Measurements from ENCODE around the gene PGM2. TPM values are rescaled to one million over a fixed set of nuclear protein-coding genes. Genes with fewer than 3 reads are reported as not detected.

Gene PGM2
- total RNA-seq, 2 experiments from 2014 or later, result 42.2 to 44.2 TPM

- Mint-ChIP-seq H3K4me3 (no peak overlapping the region), H3K4me1 (peaks cover 12% of the 10 kb centered on the region), H3K9me3 (no peaks in the 10 kb centered on the region), H3K27me3 (peaks cover 5% of the 10 kb centered on the region), H3K27ac (no peak overlapping the region), H3K36me3 (peaks cover 1% of the 10 kb centered on the region)
- DNase-seq (no peak), ATAC-seq (ENCODE audit: low read depth) (no peak)
- POLR2A ChIA-PET, result no interaction called here
Observed at GRCh38 chr4:37882665-37883296, 56.3 kb downstream of the PGM2 start.

- Mint-ChIP-seq H3K4me3 (no peak overlapping the region), H3K9me3 (no peaks in the 10 kb centered on the region), H3K4me1 (peaks cover 14% of the 10 kb centered on the region), H3K27ac (no peak overlapping the region), H3K27me3 (peaks cover 5% of the 10 kb centered on the region), H3K36me3 (peaks cover 1% of the 10 kb centered on the region)
- POLR2A ChIA-PET, result no interaction called here
- ATAC-seq (ENCODE audit: low read depth), result no peak
- DNase-seq, result no peak
Observed at GRCh38 chr4:37884855-37885487, 58.5 kb downstream of the PGM2 start.

- POLR2A ChIA-PET, result no interaction called here
- DNase-seq, result no peak
- Mint-ChIP-seq H3K4me1 (peaks cover 16% of the 10 kb centered on the region), H3K4me3 (no peak overlapping the region), H3K27me3 (peaks cover 5% of the 10 kb centered on the region), H3K9me3 (no peaks in the 10 kb centered on the region), H3K27ac (peak overlapping the region; percentile 8), H3K36me3 (peaks cover 1% of the 10 kb centered on the region)
- ATAC-seq (ENCODE audit: low read depth), result no peak
Observed at GRCh38 chr4:37885496-37885895, 59.0 kb downstream of the PGM2 start.

GRCh38 chr4:37889849-37890800, 63.6 kb downstream of the PGM2 start:
- Mint-ChIP-seq H3K4me3 (peak overlapping the region; percentile 62), H3K36me3 (peaks cover 18% of the 10 kb centered on the region), H3K27ac (peak overlapping the region; percentile 42), H3K9me3 (no peaks in the 10 kb centered on the region), H3K4me1 (peaks cover 30% of the 10 kb centered on the region), H3K27me3 (peaks cover 2% of the 10 kb centered on the region)
- ATAC-seq (ENCODE audit: low read depth) (no peak), DNase-seq (no peak)
- POLR2A ChIA-PET, result interaction anchor here (0.8 to 1.9 kb wide), 3 partner anchors 64 to 242 kb away, joined by 3 to 13 read pairs (median 3); partner anchors contain the start of gene PGM2

GRCh38 chr4:37890801-37891259, 64.3 kb downstream of the PGM2 start, which contains the start of gene TBC1D1:
Gene TBC1D1 (plus strand): TSS chr4:37891084. CDS start chr4:37902096, 11,012 bp downstream.
- Mint-ChIP-seq H3K9me3 (no peaks in the 10 kb centered on the region), H3K36me3 (peaks cover 21% of the 10 kb centered on the region), H3K27me3 (peaks cover 2% of the 10 kb centered on the region), H3K4me3 (peak within 1 kb of the TSS; percentile 91), H3K4me1 (peaks cover 34% of the 10 kb centered on the region), H3K27ac (peak within 1 kb of the TSS; percentile 93)
- DNase-seq (no peak), ATAC-seq (ENCODE audit: low read depth) (peak; percentile 30)
- POLR2A ChIA-PET, result interaction anchor here (0.9 to 1.9 kb wide), 6 partner anchors 10 to 65 kb away, joined by 3 to 13 read pairs (median 4); partner anchors contain the start of gene PGM2

GRCh38 chr4:37891260-37892159, 65.0 kb downstream of the PGM2 start:
- no peaks in the 10 kb centered on the region for H3K27me3 Mint-ChIP-seq
- H3K4me1 Mint-ChIP-seq, result peaks cover 36% of the 10 kb centered on the region
- DNase-seq, result peak; percentile 83
- POLR2A ChIA-PET, result interaction anchor here (0.5 to 1.9 kb wide), 9 partner anchors 10 to 870 kb away, joined by 3 to 13 read pairs (median 4); partner anchors contain the start of gene PGM2
- no peaks in the 10 kb centered on the region for H3K9me3 Mint-ChIP-seq
- peak overlapping the region; percentile 93 for H3K27ac Mint-ChIP-seq
- H3K4me3 Mint-ChIP-seq, result peak overlapping the region; percentile 91
- peaks cover 25% of the 10 kb centered on the region for H3K36me3 Mint-ChIP-seq
- peak; percentile 65 for ATAC-seq (ENCODE audit: low read depth)

GRCh38 chr4:37892641-37893040, 66.2 kb downstream of the PGM2 start:
- H3K4me3 Mint-ChIP-seq, result peak overlapping the region; percentile 91
- peak; percentile 44 for DNase-seq
- peaks cover 41% of the 10 kb centered on the region for H3K4me1 Mint-ChIP-seq
- no peaks in the 10 kb centered on the region for H3K9me3 Mint-ChIP-seq
- peaks cover 26% of the 10 kb centered on the region for H3K36me3 Mint-ChIP-seq
- H3K27ac Mint-ChIP-seq, result peak overlapping the region; percentile 93
- POLR2A ChIA-PET, result interaction anchor here (1.0 to 1.6 kb wide), 3 partner anchors 11 to 85 kb away, joined by 3 to 7 read pairs (median 5); partner anchors contain the start of gene PGM2
- ATAC-seq (ENCODE audit: low read depth), result peak; percentile 42
- no peaks in the 10 kb centered on the region for H3K27me3 Mint-ChIP-seq

GRCh38 chr4:37893164-37893563, 66.7 kb downstream of the PGM2 start:
- H3K4me1 Mint-ChIP-seq, result peaks cover 41% of the 10 kb centered on the region
- POLR2A ChIA-PET, result interaction anchor here (0.7 to 1.0 kb wide), 2 partner anchors 67 to 121 kb away, joined by 3 to 5 read pairs; partner anchors contain the start of gene PGM2
- peaks cover 26% of the 10 kb centered on the region for H3K36me3 Mint-ChIP-seq
- H3K9me3 Mint-ChIP-seq, result no peaks in the 10 kb centered on the region
- peak overlapping the region; percentile 91 for H3K4me3 Mint-ChIP-seq
- ATAC-seq (ENCODE audit: low read depth) (no peak), DNase-seq (no peak)
- peak overlapping the region; percentile 93 for H3K27ac Mint-ChIP-seq
- no peaks in the 10 kb centered on the region for H3K27me3 Mint-ChIP-seq

- Mint-ChIP-seq H3K27me3 (no peaks in the 10 kb centered on the region), H3K4me1 (peaks cover 49% of the 10 kb centered on the region), H3K9me3 (no peaks in the 10 kb centered on the region), H3K27ac (no peak overlapping the region), H3K36me3 (peaks cover 40% of the 10 kb centered on the region), H3K4me3 (no peak overlapping the region)
- POLR2A ChIA-PET, result no interaction called here
- DNase-seq (no peak), ATAC-seq (ENCODE audit: low read depth) (no peak)
Observed at GRCh38 chr4:37895271-37895670, 68.8 kb downstream of the PGM2 start.

GRCh38 chr4:37896206-37896860, 69.8 kb downstream of the PGM2 start:
- DNase-seq (no peak), ATAC-seq (ENCODE audit: low read depth) (no peak)
- H3K9me3 Mint-ChIP-seq, result no peaks in the 10 kb centered on the region
- H3K27me3 Mint-ChIP-seq, result no peaks in the 10 kb centered on the region
- H3K4me3 Mint-ChIP-seq, result no peak overlapping the region
- H3K4me1 Mint-ChIP-seq, result peaks cover 52% of the 10 kb centered on the region
- no peak overlapping the region for H3K27ac Mint-ChIP-seq
- POLR2A ChIA-PET, result no interaction called here
- peaks cover 43% of the 10 kb centered on the region for H3K36me3 Mint-ChIP-seq

GRCh38 chr4:37902212-37902611, 75.7 kb downstream of the PGM2 start:
- Mint-ChIP-seq H3K9me3 (no peaks in the 10 kb centered on the region), H3K27ac (no peak overlapping the region), H3K27me3 (no peaks in the 10 kb centered on the region), H3K36me3 (peaks cover 39% of the 10 kb centered on the region), H3K4me3 (no peak overlapping the region), H3K4me1 (peaks cover 30% of the 10 kb centered on the region)
- DNase-seq, result no peak
- ATAC-seq (ENCODE audit: low read depth), result no peak
- POLR2A ChIA-PET, result interaction anchor here (1.2 kb wide), 1 partner anchor 11 kb away, joined by 3 read pairs; no protein-coding TSS in a partner anchor
